Fibroblast of skin of right quadriceps (primary cell): ENCODE measurements around the gene TMEM117.
A peak's percentile ranks its signal among the peaks of the same experiment; 100 is the strongest.
"Not testable (repeated sequence)": the region's sequence is repeated elsewhere in the genome, so short reads cannot be mapped to it uniquely, and the experiment has no call there.

ENCODE experiments used
- DNase-seq: peaks from one replicate; pipeline ENCODE4 v3.0.0-alpha.2; 2013

TMEM117 gene

GRCh38 chr12:43968736-43969135 is 132.9 kb downstream of the TMEM117 start:
- no peak for DNase-seq

- DNase-seq: peak; percentile 42
Measured at GRCh38 chr12:43969882-43970281, 134.0 kb downstream of the TMEM117 start.

GRCh38 chr12:43973385-43973784 is 137.5 kb downstream of the TMEM117 start:
- no peak for DNase-seq

- no peak for DNase-seq
Measured at GRCh38 chr12:43973993-43974392, 138.1 kb downstream of the TMEM117 start.

- no peak for DNase-seq
Measured at GRCh38 chr12:43976027-43976426, 140.1 kb downstream of the TMEM117 start.

GRCh38 chr12:43978556-43978955 is 142.7 kb downstream of the TMEM117 start:
- DNase-seq: no peak

GRCh38 chr12:43979450-43979849 is 143.6 kb downstream of the TMEM117 start:
- no peak for DNase-seq

- no peak for DNase-seq
Measured at GRCh38 chr12:43980627-43981191, 144.8 kb downstream of the TMEM117 start.

GRCh38 chr12:43981726-43982125 is 145.8 kb downstream of the TMEM117 start:
- DNase-seq: no peak

GRCh38 chr12:43982544-43982943 is 146.7 kb downstream of the TMEM117 start:
- DNase-seq: no peak

- no peak for DNase-seq
Measured at GRCh38 chr12:43988838-43989560, 153.1 kb downstream of the TMEM117 start.

- no peak for DNase-seq
Measured at GRCh38 chr12:43992856-43993255, 157.0 kb downstream of the TMEM117 start.

- DNase-seq: peak; percentile 29
Measured at GRCh38 chr12:44000309-44000952, 164.6 kb downstream of the TMEM117 start.

GRCh38 chr12:44002607-44003006 is 166.7 kb downstream of the TMEM117 start:
- no peak for DNase-seq

GRCh38 chr12:44003721-44004120 is 167.8 kb downstream of the TMEM117 start:
- DNase-seq: no peak

- DNase-seq: peak; percentile 48
Measured at GRCh38 chr12:44015333-44015941, 179.6 kb downstream of the TMEM117 start.

- no peak for DNase-seq
Measured at GRCh38 chr12:44017216-44017615, 181.3 kb downstream of the TMEM117 start.

GRCh38 chr12:44019118-44019517 is 183.2 kb downstream of the TMEM117 start:
- DNase-seq: no peak

- no peak for DNase-seq
Measured at GRCh38 chr12:44020555-44020954, 184.7 kb downstream of the TMEM117 start.

GRCh38 chr12:44021471-44021971 is 185.6 kb downstream of the TMEM117 start:
- no peak for DNase-seq

- no peak for DNase-seq
Measured at GRCh38 chr12:44025499-44025898, 189.6 kb downstream of the TMEM117 start.

GRCh38 chr12:44026046-44026445 is 190.2 kb downstream of the TMEM117 start:
- DNase-seq: no peak

GRCh38 chr12:44026926-44027325 is 191.0 kb downstream of the TMEM117 start:
- not testable (repeated sequence) for DNase-seq

GRCh38 chr12:44029194-44029593 is 193.3 kb downstream of the TMEM117 start:
- DNase-seq: no peak
